GM12891 (cell line): ENCODE results near the gene ITGA1.

Experiments
- DNase-seq: peaks from one replicate; pipeline ENCODE4 v3.0.0; 2011; ENCODE audit warnings: low spot score; ENCODE audit not compliant: insufficient read length
- FAIRE-seq: peaks from 2 replicates; lab custom pipeline; 2011; peaks lifted over from hg19 to GRCh38; lab: Jason Lieb, UNC
- PAX5 ChIP-seq: IDR thresholded peaks from 2 replicates; pipeline ENCODE4 v1.6.1; 2011; ENCODE audit warnings: low read length, moderate library complexity, mild to moderate bottlenecking; ENCODE audit not compliant: insufficient read depth, severe bottlenecking
- POLR2A ChIP-seq: IDR thresholded peaks from 2 replicates; pipeline ENCODE4 v1.6.1; 2011; ENCODE audit warnings: low read depth, low read length, control low read depth
- POLR2AphosphoS5 ChIP-seq: IDR thresholded peaks from 2 replicates; pipeline ENCODE4 v1.6.1; 2011; ENCODE audit warnings: low read depth, low read length, control low read depth
- POU2F2 ChIP-seq: IDR thresholded peaks from 2 replicates; pipeline ENCODE4 v1.6.1; 2011; ENCODE audit warnings: low read depth, mild to moderate bottlenecking, control low read depth, low read length, moderate library complexity
- SPI1 ChIP-seq: IDR thresholded peaks from 2 replicates; pipeline ENCODE4 v1.6.1; 2011; ENCODE audit warnings: low read depth, low read length, control low read depth
- TAF1 ChIP-seq: IDR thresholded peaks from 2 replicates; pipeline ENCODE4 v1.6.1; 2011; ENCODE audit warnings: low read depth, low read length, control low read depth

ITGA1 gene

DNA sequence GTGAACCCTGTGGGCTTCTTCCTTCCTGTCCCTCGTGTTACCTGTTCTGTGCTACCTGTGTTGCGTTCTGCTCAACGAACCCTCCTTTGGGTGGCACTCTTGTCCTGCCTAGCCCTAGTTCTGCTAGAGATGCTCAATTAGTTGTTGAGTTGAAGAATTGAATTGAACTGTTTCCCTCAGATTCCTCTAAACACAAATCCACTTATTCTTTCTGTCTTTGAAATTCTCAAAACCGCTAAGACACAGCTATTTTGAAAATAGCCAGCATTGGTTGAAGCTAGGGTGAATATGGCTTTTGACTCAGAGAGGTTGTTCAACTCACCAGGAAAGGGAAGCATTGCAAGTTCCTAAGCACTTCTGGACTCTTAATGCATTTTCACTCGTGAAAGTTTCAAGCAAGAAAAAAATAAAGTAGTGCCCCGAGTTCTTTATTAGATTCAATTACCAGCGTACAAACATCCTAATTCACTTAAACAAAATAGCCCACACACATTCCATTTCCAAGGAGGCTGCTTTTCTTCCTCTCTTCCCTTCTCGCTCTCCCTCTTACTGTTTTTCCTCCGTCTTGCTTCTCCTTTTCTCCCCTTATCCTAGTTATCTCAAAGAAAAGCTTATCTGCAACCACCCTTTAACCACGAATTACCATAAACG is 642 bp upstream of the ITGA1 start:
- no peak for TF ChIP-seq PAX5
- no peak for TF ChIP-seq POLR2AphosphoS5
- TF ChIP-seq TAF1 = no peak
- TF ChIP-seq POU2F2 = no peak
- TF ChIP-seq SPI1 = no peak
- TF ChIP-seq POLR2A = no peak
- DNase-seq = no peak
- FAIRE-seq = peak; percentile 66

DNA sequence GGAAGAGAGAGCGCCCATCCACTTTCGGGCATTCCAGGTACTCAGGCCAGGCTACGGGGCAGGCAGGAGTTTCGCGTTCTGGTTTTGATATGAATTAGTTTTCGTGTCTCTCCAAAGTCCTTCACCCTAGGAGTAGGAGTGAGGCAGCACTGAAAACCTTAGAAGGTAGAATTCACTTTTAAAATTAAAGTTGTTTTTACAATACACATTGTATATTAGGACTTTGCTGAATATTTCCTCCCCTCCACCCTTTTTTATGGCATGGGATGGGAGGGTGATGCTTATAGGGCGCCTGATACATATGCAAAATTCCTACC is 747 bp downstream of the ITGA1 start:
- FAIRE-seq (no peak), DNase-seq (no peak)
- no peak for TF ChIP-seq PAX5
- TF ChIP-seq SPI1 = no peak
- TF ChIP-seq POU2F2 = no peak
- TF ChIP-seq POLR2AphosphoS5 = no peak
- TF ChIP-seq TAF1 = no peak
- no peak for TF ChIP-seq POLR2A

GRCh38 chr5:52789378-52789777 is 1.7 kb downstream of the ITGA1 start:
- DNase-seq = no peak
- no peak for FAIRE-seq
- TF ChIP-seq POU2F2 = no peak
- no peak for TF ChIP-seq PAX5
- no peak for TF ChIP-seq POLR2A
- TF ChIP-seq SPI1 = no peak
- TF ChIP-seq POLR2AphosphoS5 = no peak
- TF ChIP-seq TAF1 = no peak

- no peak for DNase-seq
- TF ChIP-seq POLR2A (no peak), POLR2AphosphoS5 (no peak), PAX5 (no peak)
- no peak for FAIRE-seq
Measured at GRCh38 chr5:52789851-52790250, 2.1 kb downstream of the ITGA1 start.

DNA sequence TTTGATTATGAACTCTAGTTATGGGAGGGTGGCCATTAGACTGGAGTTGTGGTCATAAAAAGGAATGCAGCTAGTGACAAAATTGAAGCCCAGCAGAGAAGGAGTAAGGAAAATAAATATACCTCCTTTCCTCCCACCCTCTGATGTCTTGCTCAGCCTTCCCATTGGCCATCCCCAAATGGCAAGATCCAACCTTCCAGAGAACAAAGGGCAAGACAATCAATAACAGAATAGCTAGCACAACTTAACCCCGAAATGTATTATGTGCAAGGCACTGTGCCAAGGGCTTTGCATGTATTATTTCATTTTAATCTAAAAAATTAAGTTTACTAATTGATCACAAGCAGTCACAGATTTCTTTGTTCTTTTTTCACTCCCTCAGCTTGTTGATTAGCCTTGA is 3.6 kb downstream of the ITGA1 start:
- FAIRE-seq (no peak), DNase-seq (no peak)
- TF ChIP-seq SPI1 (no peak), TAF1 (no peak), POU2F2 (no peak), POLR2A (no peak), POLR2AphosphoS5 (no peak), PAX5 (no peak)

- TF ChIP-seq TAF1 (no peak), POU2F2 (no peak), POLR2A (no peak), PAX5 (no peak), POLR2AphosphoS5 (no peak), SPI1 (no peak)
- no peak for FAIRE-seq
- no peak for DNase-seq
Measured at GRCh38 chr5:52794519-52794918, 6.8 kb downstream of the ITGA1 start.

GRCh38 chr5:52796031-52796430 is 8.3 kb downstream of the ITGA1 start:
- no peak for TF ChIP-seq PAX5
- TF ChIP-seq SPI1 = no peak
- no peak for TF ChIP-seq POU2F2
- TF ChIP-seq POLR2AphosphoS5 = no peak
- TF ChIP-seq TAF1 = no peak
- TF ChIP-seq POLR2A = no peak
- no peak for DNase-seq
- no peak for FAIRE-seq

DNA sequence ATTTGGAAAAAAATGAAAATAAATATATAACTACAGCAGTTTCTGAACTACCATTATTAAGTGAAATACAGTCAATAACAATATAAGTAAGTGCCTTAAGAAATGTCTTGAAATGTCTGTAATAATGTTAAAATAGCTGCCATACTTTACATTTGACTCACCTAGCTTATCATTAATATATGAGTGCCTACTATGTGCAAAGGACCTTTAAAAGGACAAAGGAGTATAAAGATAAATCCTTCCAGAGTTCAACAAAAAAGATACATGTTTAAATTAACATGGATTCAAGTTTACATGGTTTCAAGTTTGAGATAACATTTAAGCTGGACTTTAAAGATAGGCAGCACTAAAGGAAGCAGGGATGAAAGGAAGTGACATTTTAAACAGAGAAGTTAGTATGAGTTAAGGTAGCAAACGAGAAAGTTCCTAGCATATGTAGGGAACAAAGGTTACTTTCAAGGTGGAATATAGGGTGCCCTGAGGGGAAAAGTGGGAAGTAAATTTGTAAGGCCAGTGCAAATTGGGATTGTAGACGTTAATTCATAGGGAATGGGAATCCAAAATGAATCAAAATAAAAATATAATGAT is 8.9 kb downstream of the ITGA1 start:
- FAIRE-seq (no peak), DNase-seq (no peak)
- TF ChIP-seq PAX5 = no peak
- no peak for TF ChIP-seq POLR2A
- TF ChIP-seq POLR2AphosphoS5 = no peak
- TF ChIP-seq POU2F2 = no peak
- no peak for TF ChIP-seq SPI1
- no peak for TF ChIP-seq TAF1

DNA sequence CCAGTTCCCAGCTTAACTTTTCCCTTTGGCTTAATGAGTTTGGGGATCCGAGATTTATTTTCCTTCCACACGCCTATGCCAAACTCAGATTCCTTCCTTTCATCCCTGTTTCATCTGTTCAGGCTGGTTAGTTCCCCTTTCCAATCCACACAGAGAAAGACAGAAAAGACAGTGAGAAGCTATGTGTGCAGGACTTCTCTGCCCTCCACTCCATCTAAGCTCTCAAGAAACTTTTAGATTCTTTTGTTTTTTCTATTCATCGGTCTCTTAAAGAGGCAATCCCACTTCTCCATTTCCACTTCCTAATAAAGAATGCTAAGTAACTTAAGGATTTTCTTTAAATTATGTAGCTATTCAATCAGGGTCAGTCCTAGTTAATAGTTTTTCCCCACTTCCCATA is 11.2 kb downstream of the ITGA1 start:
- TF ChIP-seq POLR2A (no peak), SPI1 (peak; percentile 36), PAX5 (no peak)
- FAIRE-seq (no peak), DNase-seq (no peak)

DNA sequence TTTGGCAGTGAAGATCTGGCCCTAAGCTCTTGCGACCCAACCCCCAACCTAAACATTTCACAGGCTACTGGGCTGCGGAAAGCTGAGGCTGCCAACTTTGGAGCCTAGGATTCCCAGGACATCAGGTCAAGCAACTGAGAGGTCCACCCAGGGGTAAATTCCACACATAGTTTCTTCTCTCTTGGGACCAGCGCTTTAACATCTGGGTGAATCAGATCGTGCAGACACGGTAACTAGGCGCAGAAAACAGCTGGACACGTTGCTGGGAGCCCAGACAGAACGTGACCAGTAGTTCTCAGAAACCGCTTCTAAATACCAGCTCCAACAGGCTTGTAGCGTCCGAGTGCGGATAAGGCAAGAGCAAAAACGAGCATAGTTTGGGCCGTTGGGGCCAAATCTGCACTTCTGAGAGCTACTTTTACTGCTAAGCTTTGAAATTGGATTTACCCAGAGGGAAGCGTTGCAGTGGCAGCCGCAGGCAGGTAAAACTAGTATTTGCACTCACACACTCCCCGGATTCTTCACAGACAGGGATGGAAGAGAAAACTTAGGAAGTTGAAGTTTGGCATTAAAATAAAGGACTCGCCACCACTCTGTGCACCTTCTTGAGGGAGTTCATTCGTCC is 11.8 kb downstream of the ITGA1 start:
- TF ChIP-seq POU2F2 (no peak), POLR2AphosphoS5 (no peak), POLR2A (no peak), PAX5 (no peak), TAF1 (no peak), SPI1 (no peak)
- DNase-seq (no peak), FAIRE-seq (no peak)
